ENCODE measurements around the gene SF3B3. TPM values are rescaled to one million over a fixed set of nuclear protein-coding genes. Genes with fewer than 3 reads are reported as not detected.

The SF3B3 gene
- total and polyA plus RNA-seq, 8 donors = 43.9 to 131 (median 85.5) TPM

- WGBS, 2 donors = 77 to 83% methylated on average over 2 of the region's 2 CpGs
Observed at GRCh38 chr16:70548936-70549335, 25.3 kb downstream of the SF3B3 start.

GRCh38 chr16:70550082-70550481 is 26.5 kb downstream of the SF3B3 start:
- no peak for FAIRE-seq
- TF ChIP-seq CTCF (IDR thresholded peaks at IDR 0.05) = no peak
- Histone ChIP-seq H3K27me3 (no peaks in the 10 kb centered on the region), H3K4me3 (no peak overlapping the region), H3K27ac (no peak overlapping the region), H3K36me3 (peaks cover 0 to 77% (median 61%) of the 10 kb centered on the region in 3 donors), H3K9me3 (no peaks in the 10 kb centered on the region), H3K4me1 (no peaks in the 10 kb centered on the region)
- no peak for DNase-seq
- no peak for ATAC-seq
- intact Hi-C loops (cut with DNase I) = no loop called here
- WGBS, 2 donors = 0 to 59% methylated on average over 1 of the region's 1 CpG

More at GRCh38 chr16:70548936-70549335, 25.3 kb downstream of the SF3B3 start:
- peaks cover 0 to 79% (median 60%) of the 10 kb centered on the region in 3 donors for H3K36me3 ChIP-seq
- ATAC-seq (no peak), DNase-seq (no peak), FAIRE-seq (no peak)
- no peaks in the 10 kb centered on the region for H3K27me3 ChIP-seq
- no peak overlapping the region for H3K4me3 ChIP-seq
- no peak overlapping the region for H3K27ac ChIP-seq
- TF ChIP-seq CTCF (IDR thresholded peaks at IDR 0.05) = no peak
- intact Hi-C loops (cut with DNase I) = no loop called here
- no peaks in the 10 kb centered on the region for H3K4me1 ChIP-seq
- no peaks in the 10 kb centered on the region for H3K9me3 ChIP-seq

- TF ChIP-seq CTCF (IDR thresholded peaks at IDR 0.05) = no peak
- H3K27ac ChIP-seq = no peak overlapping the region
- ATAC-seq = no peak
- FAIRE-seq = no peak
- DNase-seq = no peak
- no peak overlapping the region for H3K4me3 ChIP-seq
- H3K27me3 ChIP-seq = no peaks in the 10 kb centered on the region
- H3K4me1 ChIP-seq = no peaks in the 10 kb centered on the region
- no peaks in the 10 kb centered on the region for H3K9me3 ChIP-seq
- peaks cover 4 to 78% (median 67%) of the 10 kb centered on the region in 3 donors for H3K36me3 ChIP-seq
- 82 to 86% methylated on average over 3 of the region's 3 CpGs for WGBS, 2 donors
- intact Hi-C loops (cut with DNase I) = no loop called here
Observed at GRCh38 chr16:70551788-70552187, 28.2 kb downstream of the SF3B3 start.

GRCh38 chr16:70552675-70553074 is 29.1 kb downstream of the SF3B3 start:
- TF ChIP-seq CTCF (IDR thresholded peaks at IDR 0.05) = no peak
- H3K27ac ChIP-seq = no peak overlapping the region
- H3K36me3 ChIP-seq = peaks cover 4 to 87% (median 65%) of the 10 kb centered on the region in 3 donors

GRCh38 chr16:70553645-70554044 is 30.0 kb downstream of the SF3B3 start:
- Histone ChIP-seq H3K4me3 (no peak overlapping the region), H3K27ac (no peak overlapping the region), H3K27me3 (no peaks in the 10 kb centered on the region), H3K9me3 (no peaks in the 10 kb centered on the region), H3K4me1 (no peaks in the 10 kb centered on the region), H3K36me3 (peaks cover 4 to 87% (median 67%) of the 10 kb centered on the region in 3 donors)
- peak in 1 of 4 donors; percentile 41 for ATAC-seq
- no peak for TF ChIP-seq CTCF (IDR thresholded peaks at IDR 0.05)
- no peak for DNase-seq
- intact Hi-C loops (cut with DNase I) = no loop called here
- FAIRE-seq = no peak

More at GRCh38 chr16:70552675-70553074, 29.1 kb downstream of the SF3B3 start:
- Histone ChIP-seq H3K4me1 (no peaks in the 10 kb centered on the region), H3K4me3 (no peak overlapping the region), H3K27me3 (no peaks in the 10 kb centered on the region), H3K9me3 (no peaks in the 10 kb centered on the region)
- no peak for ATAC-seq
- intact Hi-C loops (cut with DNase I) = no loop called here
- no peak for DNase-seq
- no peak for FAIRE-seq
- 95% methylated on average over 8 of the region's 8 CpGs for WGBS, 2 donors
